ENCODE data around the gene PLEKHN1.
"Not testable (repeated sequence)": the region's sequence is repeated elsewhere in the genome, so short reads cannot be mapped to it uniquely, and the experiment has no call there.

Gene PLEKHN1

DNA sequence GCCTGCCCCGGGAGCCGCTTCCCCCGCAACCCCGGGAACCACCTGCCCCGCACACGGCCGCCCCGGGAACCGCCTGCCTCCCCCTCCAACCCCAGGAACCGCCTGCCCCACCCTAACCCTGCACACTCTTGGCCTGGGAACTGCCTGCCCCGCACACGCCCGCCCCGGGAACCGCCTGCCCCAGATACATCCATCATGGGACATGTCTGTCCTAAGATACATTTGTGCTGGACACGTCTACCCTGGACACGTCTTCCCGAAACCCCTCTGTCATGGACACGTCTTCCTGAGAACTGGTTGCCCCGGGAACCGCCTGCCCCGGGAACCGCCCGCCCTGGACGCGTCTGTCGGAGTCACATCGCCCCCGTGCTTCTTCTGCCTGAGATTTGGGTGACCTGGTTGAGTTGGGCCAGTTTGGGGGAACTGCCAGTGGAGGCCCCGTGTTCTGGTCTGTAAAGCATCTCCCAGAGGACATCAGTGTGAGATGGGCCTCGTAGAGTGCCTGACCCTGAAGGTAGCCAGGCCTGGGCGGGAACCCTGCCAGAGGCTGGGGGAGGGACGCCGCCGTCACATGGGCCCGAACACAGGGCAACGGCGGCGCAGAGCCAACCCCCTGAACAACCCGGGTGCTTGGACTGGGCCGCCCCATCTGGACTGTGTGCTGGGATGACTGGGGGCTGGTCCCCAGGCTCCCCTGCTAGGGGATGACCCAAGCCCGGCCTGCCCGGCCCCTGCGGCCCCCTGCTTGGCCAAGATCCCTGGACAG, 12.0 kb downstream of the PLEKHN1 start:
- DNase-seq, result no peak

DNA sequence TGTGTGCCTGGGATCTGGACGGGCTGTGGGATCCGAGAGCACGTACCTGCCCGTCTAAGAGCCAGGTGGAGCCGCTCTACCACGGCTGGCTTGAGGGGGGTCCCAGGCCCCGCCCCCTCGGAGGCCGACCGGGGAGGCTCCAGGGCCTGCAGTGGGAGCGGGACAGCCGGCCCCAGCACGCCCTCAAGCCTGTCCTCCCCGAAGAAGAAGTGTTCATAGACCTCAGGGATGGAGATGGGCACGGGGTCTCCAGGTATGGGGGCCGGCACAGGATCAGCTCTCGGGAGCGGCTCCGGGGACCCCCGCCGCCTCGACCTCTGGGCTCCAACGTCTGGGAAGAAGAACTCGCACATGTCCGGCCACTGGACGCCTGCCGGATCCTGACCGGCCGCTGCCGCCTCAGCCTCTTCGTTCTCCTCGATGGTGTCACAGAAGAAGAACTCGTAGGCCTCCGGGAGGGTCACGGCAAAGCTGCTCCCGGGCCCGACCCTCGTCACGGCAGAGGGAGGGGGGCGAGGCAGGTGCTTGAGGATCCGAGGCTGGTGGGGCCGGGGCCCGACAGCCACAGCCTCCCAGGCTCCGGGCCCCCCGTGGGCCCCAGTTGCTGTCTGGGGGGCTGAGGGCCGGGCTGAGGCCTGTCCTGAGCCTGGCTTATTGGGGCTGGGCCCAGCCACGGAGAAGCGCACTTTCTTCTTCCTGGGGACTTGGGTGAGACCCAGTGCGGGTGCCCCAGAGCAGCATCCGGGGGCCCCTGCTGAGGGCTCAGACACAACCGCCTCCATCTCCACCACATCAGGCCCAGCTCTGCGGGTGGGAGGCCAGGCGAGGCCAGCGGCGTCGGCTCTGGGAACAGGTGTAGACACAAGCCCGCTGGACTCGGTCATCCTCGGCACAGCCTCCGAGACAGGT, 12.8 kb downstream of the PLEKHN1 start:
- no peak for DNase-seq

DNA sequence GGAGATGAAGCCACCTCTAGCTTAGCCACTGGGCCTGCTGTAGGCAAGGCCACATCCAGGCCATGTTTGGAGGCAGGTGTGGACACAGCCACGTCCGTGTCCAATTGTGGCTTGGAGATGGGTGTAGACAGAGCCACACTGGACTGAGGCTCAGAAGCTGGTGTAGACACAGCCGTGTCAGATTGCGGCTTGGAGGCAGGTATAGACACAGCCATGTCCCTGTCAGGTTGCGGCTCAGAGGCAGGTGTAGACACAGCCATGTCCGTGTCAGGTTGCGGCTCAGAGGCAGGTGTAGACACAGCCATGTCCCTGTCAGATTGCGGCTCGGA, 13.4 kb downstream of the PLEKHN1 start:
- DNase-seq, result no peak

DNA sequence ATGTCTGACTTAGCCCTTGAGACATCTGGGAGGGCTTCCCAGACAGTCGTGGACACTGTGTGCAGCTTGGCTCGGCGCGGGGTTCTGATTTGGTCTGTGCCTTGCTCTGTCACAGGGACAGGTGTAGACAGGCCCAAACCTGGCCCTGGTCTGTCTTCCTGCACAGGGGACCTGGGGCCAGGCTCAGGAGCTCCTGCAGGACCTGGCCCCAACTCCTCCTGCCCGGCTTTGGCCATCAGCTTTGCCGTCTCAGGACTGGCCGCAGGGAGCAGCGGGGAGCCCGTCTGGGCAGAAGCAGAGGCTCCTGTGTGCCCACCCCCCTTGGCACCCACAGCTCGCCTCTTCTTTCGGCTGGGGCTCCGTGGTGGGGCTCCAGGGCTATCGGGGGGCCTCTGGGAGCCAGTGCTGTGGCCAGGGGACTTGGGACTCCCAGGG, 13.9 kb downstream of the PLEKHN1 start:
- no peak for DNase-seq

DNA sequence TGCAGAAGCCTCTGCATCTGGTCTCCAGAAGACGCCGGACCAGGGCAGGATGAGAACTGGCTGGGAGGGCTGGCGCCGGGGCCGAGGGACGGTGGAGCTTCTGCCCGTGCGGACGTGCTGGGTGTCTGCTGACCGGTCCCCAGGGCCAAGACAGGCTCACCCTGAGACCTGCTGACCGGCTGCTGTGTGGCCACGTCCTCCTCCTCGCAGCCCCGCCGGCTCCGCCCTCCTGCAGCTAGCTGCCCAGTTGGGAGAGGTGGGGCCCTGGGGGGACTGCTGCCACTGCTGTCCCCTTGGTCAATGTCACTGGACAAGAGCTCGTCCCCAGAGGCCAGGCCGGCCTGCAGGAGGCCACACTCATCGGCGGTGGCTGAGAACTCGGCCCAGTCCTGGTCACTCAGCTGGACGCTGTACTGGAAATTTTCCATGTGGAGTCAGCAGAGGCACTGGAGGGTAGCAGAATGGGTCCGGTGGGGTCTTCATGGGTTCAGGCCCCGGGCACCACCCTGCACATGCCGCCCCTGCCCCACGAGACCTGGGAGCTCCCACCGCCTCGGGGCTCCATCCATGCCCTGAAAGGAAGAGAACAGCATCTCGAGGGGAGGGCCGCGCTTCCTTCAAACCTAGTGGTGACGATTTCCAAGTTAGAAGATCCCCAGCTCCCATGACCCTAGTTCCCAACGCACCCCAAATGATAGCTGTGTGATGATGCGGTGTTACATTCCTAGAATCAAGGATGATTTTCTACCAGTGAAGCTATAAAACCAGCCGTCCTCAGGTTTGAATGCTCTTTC, 14.5 kb downstream of the PLEKHN1 start:
- no peak for DNase-seq

DNA sequence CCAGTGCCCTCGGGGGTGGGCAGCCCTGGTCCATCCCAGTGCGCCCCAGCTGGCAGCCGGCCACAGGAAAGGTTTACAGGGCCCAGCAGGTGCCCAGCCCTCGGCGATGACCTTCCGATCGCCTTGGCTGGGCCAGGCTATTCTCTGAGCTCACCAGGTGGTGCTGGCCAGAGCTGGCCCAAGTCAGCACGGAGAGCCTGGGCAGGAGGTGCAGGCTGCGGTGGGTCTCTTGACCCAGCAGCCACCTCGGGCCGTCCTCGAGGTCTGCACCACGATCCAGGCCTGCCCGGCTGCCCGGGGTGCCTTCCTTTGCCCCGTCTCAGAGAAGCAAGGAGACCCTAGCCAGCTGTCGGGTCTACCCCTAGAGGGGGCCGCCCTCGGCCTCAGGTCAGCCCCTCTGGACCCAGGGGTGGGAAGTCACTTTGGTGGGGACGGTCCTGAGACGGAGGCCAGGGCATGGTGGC, 15.2 kb downstream of the PLEKHN1 start:
- no peak for DNase-seq

DNA sequence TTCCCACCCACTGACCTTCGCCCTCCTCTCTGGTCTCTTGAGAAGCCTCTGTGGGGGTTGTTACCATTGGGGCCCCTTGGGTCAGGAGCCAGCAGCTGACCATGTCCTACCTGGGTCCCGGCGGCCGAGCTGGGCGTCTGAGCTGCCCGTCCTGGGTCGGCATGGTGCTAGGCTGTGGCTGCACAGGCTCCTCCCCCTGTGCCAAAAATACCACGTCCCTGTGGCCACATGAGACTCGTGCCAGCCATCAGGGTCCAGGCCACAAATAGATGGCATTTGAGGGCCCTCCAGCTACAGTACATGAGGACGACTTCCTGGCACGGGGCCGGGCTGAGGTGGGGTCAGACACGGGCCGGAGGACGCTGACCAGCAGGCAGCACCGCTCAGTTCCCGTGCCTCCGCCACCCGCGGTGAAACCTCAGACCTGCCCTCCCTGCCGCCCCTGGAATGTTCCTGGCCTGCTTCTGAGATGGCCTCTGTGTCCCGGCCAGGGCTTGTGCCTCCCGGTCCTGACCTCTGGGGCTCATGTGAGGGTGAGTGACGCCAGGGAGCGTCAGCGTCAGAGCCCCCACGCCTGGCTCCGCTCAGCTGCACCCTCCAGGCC, 15.8 kb downstream of the PLEKHN1 start, which contains the start of gene PERM1:
PERM1 (minus strand) TSS at position 139 of the 604 bp plus-strand sequence. CDS start 1,064 bp downstream, outside the sequence.
- no peak for DNase-seq

DNA sequence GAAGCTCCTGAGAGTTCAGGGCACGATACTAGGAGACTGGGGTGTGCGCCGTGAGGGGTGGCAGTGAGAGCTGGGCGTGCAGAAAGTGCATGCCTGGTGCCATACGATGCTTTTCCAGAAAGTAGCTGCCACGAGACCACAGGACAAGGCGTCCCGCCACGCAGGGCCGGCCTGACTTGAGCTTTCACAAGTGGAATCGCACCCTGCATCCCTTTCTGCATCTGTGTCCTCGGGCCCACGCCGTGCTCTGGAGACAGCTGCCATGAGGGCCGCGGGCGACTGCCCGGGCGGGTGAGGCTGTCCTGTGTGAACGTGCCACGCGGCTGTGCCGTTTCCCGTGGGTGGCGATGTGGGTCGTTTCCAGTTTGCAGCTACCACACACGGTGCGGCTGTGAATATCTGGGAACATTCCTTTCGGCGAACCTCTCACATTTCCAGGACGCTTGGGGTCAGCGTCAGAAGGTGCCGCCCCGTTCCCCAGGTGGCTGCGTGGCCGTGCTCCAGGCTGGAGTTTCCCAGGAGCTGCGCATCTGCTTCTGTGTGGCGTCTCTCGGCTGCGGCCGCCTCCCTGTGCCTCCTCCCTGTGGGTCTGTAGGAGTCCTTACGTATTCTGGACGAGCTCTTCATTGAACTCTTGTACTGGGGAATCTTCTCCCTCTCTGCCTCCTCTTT, 16.6 kb downstream of the PLEKHN1 start:
- DNase-seq, result no peak

DNA sequence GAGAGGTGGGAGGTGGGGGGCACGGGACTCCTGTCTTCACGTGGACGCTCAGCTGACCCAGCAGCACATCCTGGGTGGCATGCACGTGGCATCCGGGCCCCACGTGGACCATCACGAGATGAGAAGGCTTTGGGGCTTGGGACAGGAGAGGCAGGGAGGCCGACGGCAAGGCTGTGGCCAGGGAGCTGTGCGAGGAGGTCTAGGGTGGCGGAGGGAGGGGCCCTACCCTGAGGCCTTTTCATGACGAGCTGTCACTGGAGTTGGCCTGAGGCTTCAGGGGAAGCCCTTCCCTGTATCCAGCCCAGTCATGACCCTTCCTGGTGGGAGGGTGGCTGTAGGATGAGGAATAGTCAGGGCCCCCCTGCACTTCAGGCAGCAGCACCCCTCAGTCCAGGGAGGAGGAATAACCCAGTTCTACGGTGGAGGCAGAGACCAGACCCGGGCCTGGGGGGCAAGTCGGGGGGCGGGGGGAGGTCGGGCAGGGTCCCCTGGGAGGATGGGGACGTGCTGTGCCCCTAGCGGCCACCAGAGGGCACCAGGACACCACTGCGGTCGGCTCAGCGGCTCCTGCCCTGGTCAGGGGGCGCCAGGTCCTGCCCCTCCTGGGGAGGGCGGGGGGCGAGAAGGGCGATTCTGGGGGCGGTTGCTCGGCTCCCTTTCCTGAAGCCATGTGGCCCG, 17.7 kb downstream of the PLEKHN1 start:
- no peak for DNase-seq

DNA sequence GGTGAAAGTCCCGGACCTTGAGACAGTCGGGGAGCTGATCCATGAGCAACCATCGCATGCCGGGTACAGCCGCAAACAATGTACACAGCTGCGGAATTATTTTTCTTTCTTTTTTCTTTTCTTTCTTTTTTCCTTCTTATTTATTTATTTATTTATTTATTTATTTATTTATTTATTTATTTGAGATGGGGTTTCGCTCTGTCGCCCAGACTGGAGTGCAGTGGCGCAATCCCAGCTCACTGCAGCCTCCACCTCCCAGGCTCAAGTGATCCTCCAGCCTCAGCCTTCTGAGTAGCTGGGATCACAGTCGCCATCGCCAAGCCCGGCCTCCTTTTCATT, 18.2 kb downstream of the PLEKHN1 start:
- DNase-seq, result no peak

DNA sequence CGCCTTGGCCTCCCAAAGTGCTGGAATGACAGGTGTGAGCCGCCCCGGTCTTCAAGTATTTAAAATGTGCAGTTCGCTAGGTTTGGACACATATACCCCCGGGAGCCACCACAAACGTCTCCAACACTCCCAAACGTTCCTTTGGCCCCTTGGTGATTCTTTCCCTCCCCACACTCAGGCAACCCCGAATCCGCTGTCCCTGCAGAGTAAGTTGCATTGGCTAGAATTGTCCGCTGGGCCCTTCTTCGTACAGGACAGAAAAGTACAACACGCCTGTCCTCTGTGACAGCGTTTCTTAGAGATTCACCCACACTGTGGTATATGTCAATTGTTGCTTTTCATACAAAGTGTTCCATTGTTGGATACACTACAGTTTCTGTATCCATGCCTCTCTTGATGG, 18.8 kb downstream of the PLEKHN1 start:
- DNase-seq, result no peak

DNA sequence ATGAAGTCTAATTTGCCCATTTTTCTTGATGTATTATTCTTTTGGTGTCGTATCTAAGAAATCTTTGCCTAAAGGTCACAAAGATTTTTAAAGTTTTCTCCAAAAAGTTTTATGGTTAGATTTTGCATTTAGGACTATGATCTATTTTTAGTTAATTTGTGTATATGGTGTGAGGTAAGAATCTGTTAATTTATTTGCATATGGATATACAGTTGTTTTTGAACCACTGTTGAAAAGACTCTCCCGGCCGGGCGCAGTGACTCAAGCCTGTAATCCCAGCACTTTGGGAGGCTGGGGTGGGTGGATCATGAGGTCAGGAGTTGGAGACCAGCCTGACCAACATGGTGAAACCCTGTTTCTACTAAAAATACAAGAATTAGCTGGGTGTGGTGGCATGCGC, 21.8 kb downstream of the PLEKHN1 start:
- DNase-seq, result not testable (repeated sequence)

DNA sequence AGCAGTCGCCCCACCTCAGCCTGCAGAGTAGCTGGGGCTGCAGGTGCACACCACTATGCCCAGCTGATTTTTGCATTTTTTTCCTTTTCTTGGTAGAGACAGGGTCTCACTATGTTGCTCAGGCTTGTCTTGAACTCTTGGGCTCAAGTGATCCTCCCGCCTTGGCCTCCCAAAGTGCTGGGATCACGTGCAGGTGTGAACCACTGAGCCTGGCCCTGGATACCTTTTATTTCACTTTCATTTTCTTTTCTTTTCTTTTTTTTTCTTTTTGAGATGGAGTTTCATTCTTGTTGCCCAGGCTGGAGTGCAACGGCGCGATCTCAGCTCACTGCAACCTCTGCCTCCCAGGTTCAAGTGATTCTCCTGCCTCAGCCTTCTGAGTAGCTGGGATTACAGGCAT, 25.0 kb downstream of the PLEKHN1 start:
- not testable (repeated sequence) for DNase-seq

DNA sequence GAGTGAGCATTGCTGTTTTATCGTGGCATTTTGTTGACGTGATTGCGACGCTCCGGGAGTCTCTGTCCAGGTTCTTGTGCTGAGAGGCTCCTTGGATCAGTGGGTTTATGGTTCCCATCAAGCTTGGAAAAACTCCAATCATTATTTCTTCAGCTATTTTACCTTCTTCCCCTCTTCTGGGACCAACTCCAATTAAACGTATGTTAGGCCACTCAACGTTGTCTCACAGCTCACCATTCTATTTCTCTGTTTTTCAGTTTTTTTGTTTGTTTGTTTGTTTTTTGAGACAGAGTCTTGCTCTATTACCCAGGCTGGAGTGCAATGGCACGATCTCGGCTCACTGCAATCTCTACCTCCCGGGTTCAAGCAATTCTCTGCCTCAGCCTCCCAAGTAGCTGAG, 25.6 kb downstream of the PLEKHN1 start:
- no peak for DNase-seq

DNA sequence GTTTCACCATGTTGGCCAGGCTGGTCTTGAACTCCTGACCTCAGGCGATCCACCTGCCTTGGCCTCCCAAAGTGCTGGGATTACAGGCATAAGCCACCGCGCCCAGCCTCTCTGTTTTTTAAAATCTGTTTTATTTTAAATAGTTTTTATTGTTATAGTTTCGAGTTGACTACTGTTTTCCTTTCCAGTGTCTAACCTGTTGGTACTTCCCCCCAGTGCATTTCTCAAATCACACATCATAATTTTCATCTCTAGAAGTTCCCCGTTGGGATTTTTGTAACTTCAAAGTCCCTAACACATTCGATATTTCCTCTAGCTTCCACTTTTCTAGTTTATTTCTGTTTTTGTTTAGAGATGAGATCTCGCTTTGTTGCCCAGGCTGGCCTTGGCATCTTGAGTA, 26.1 kb downstream of the PLEKHN1 start:
- no peak for DNase-seq

DNA sequence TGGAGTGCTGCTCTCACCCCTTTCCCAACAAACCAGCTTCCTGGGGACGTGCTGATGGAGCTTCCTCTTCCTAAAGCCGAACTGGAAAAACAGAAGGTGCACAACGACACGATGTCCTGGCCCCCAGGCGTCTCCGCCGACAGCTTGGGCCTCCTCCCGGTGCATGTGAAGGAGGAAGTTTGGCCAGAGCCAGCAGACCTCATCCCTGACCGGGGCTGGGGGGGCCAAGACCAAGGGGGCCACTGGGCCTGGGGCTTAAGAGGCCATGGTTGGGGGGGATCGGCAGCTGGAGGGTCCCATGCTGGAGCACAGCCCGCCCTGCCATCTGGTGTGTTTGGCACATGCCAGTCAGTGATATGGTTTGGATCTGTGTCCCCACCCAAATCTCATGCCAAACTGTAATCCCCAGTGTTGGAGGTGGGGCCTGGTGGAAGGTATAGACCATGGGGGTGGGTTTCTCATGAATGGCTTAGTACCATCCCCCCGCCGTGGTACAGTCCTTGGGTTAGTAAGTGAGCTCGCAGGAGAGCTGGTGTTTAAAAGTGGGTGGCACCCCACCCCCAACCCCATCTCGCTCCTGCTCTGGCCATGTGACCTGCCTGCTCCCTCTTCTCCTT, 27.2 kb downstream of the PLEKHN1 start:
- no peak for DNase-seq

DNA sequence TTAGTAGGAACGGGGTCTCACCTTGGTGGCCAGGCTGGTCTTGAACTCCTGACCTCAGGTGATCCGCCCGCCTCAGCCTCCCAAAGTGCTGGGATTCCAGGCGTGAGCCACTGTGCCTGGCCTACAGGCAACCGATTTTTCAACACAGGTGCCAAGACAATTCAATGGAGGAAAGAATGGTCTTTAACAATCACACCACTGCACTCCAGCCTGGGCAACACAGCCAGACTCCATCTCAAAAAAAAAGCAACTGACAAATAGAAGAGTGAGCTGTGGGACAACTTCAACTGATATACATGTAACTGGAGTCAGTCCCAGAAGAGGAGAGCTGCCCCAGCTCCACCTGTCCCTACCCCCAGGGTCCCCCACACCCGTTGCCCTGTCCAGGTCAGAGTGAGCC, 28.3 kb downstream of the PLEKHN1 start:
- not testable (repeated sequence) for DNase-seq

DNA sequence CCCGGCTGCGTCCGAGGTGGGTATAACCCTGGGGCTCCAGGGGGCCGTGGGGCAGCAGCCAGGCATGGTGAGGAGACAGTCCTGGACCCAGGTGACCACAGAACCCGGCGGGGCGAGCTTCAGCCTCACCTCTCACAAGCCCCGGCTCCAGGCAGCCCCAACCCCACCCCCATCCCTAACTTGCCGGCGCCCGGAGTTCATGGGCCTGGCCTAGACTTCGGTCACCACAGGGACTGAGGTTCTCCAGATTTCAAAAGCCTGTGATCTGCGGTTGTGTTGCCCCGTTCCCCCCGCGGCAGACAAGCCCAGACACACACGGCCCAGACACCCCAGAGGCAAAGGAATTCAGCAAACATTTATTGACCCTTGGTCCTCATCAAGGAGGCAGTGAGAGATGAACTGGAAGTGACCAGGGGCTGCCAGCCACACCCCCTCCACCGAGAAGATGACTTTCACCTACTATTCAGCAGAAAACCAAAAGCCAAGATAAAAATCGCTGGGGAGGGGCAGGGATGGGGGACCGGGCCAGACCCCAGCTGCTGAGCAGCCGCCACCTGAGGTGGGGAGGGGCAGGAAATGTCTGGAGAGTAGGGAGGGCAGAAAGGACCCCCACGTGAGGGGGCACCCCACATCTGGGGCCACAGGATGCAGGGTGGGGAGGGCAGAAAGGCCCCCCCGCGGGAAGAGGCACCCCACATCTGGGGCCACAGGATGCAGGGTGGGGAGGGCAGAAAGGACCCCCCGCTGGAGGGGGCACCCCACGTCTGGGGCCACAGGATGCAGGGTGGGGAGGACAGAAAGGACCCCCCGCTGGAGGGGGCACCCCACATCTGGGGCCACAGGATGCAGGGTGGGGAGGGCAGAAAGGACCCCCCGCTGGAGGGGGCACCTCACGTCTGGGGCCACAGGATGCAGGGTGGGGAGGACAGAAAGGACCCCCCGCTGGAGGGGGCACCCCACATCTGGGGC, 29.7 kb downstream of the PLEKHN1 start:
- no peak for DNase-seq

DNA sequence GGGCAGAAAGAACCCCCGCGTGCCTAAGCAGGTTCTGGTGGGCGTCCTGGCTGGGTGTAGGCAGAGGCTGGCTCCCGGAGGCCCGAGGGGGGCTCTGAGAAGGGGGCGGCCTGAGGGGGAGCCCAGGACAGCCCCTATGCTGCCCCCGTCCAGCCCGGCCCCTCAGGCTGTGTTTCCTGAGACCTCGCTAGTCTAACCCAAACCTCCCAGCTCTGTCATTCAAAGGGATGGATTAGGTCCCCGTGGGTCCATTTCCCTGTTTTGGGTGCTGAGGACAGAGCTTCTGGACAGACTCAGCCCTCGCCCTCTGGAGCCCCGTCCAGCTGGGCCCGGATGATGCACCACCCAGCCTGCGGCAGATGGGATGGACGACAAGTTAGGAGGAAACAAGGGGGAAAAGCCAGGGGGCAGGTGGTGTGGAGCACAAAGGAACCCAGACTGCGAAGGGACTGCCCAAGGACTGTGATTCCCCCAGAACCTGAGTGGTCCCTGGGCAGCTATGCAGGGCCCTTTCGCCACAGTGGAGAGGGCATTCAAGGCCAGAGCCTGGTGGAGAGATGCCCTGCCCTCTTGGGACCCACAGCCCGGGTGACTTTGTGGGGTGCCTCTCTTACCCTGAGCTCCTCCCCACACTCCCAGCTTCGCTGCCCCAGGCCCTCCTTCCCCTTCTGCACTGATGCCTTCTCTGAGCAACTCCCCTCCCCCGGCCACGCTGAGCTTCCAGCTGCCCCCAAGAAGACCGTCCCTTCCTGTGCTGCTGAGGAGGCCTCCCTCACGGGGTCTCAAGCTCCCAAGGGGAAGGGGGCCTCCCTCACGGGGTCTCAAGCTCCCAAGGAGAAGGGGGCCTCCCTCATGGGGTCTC, 30.8 kb downstream of the PLEKHN1 start:
- DNase-seq, result no peak

Data from NCI-H187 (cell line).